Colonic mucosa (tissue), 4 donors: ENCODE data around the gene ARF5. TPM values are rescaled to one million over a fixed set of nuclear protein-coding genes. Genes with fewer than 3 reads are reported as not detected.

ENCODE experiments used
- DNase-seq: peaks from one replicate; pipeline ENCODE4 v3.0.0-alpha.2; 2020
- H3K27ac ChIP-seq: fragments of 200-600 bp; one replicate; pipeline ENCODE4 v1.8.0; 2021
- H3K27me3 ChIP-seq: fragments of 200-600 bp; one replicate; pipeline ENCODE4 v1.8.0; 2021
- H3K36me3 ChIP-seq: fragments of 200-600 bp; one replicate; pipeline ENCODE4 v1.8.0; 2021
- H3K4me1 ChIP-seq: fragments of 200-600 bp; one replicate; pipeline ENCODE4 v1.8.0; 2021; ENCODE audit warnings: mild to moderate bottlenecking
- H3K4me3 ChIP-seq: fragments of 200-600 bp; one replicate; pipeline ENCODE4 v1.8.0; 2021
- H3K9ac ChIP-seq, 2 donors: one replicate each; pipeline ENCODE4 v1.7.0; 2013; ENCODE audit warnings: control low read depth in 2 of 2, low read depth in 2 of 2, low read length in 2 of 2
- H3K9me3 ChIP-seq: fragments of 200-600 bp; one replicate; pipeline ENCODE4 v1.8.0; 2021
- intact Hi-C: fragments of 100-400 bp; cut with DNase I; formaldehyde crosslinking; loops from one replicate; pipeline ENCODE4 v1.14.1; 2022
- total RNA-seq, 2 donors: library from RNA; stranded (reverse); fragmentation: NEBNext Ultra II Directional in 1 of 2; extraction: Animal tissue kit (Norgen Biotek cat#: 25700) in 1 of 2; gene quantifications; one replicate each; pipeline ENCODE4 v1.2.1, GENCODE V29; 2021
- TF ChIP-seq, protein P1 (sequence below): fragments of 200-600 bp; IDR thresholded peaks from one replicate; pipeline ENCODE4 v1.8.0; 2022; ENCODE audit warnings: antibody characterized with exemption, mild to moderate bottlenecking
- donor health status: healthy.
- donor health status: DM: no; HTN: no; CAD: no.
- donor health status: DM: no; HTN: no; CAD: no.

ARF5 gene
- total RNA-seq, 2 donors from 2014 or later: 150 to 178 TPM

DNA sequence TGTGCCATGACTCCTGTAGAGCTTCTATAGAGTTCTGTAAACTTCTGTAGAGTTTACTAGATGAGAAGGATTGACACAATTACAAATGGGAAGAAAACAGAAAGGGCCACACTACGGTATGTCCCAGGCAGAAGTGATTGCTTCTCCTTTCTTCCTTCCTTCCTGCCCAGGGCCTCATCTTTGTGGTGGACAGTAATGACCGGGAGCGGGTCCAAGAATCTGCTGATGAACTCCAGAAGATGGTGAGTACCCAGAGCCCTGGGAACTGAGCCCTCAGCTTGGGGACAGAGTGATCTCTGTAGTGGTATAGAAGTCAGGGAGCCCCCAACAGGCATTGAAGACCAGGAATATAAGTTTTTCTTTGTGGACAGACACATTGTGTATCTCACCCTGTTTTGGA is 1.7 kb downstream of the ARF5 start:
- Histone ChIP-seq H3K9ac (no peak overlapping the region), H3K4me3 (no peak overlapping the region), H3K27ac (no peak overlapping the region), H3K36me3 (peaks cover 9% of the 10 kb centered on the region), H3K9me3 (no peaks in the 10 kb centered on the region), H3K27me3 (no peaks in the 10 kb centered on the region), H3K4me1 (peaks cover 8% of the 10 kb centered on the region)
- TF ChIP-seq, protein P1, sequence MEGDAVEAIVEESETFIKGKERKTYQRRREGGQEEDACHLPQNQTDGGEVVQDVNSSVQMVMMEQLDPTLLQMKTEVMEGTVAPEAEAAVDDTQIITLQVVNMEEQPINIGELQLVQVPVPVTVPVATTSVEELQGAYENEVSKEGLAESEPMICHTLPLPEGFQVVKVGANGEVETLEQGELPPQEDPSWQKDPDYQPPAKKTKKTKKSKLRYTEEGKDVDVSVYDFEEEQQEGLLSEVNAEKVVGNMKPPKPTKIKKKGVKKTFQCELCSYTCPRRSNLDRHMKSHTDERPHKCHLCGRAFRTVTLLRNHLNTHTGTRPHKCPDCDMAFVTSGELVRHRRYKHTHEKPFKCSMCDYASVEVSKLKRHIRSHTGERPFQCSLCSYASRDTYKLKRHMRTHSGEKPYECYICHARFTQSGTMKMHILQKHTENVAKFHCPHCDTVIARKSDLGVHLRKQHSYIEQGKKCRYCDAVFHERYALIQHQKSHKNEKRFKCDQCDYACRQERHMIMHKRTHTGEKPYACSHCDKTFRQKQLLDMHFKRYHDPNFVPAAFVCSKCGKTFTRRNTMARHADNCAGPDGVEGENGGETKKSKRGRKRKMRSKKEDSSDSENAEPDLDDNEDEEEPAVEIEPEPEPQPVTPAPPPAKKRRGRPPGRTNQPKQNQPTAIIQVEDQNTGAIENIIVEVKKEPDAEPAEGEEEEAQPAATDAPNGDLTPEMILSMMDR: no peak
- intact Hi-C loops: loop anchor here (5.0 kb wide), 1 partner anchor 62 kb away; the partner anchor contains the start of gene SND1
- DNase-seq: no peak

DNA sequence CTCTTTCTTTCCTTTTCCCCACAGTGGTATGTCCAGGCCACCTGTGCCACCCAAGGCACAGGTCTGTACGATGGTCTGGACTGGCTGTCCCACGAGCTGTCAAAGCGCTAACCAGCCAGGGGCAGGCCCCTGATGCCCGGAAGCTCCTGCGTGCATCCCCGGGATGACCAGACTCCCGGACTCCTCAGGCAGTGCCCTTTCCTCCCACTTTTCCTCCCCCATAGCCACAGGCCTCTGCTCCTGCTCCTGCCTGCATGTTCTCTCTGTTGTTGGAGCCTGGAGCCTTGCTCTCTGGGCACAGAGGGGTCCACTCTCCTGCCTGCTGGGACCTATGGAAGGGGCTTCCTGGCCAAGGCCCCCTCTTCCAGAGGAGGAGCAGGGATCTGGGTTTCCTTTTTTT is 3.0 kb downstream of the ARF5 start:
- no peak for DNase-seq
- Histone ChIP-seq H3K4me3 (no peak overlapping the region), H3K4me1 (peaks cover 8% of the 10 kb centered on the region), H3K27ac (no peak overlapping the region), H3K9me3 (no peaks in the 10 kb centered on the region), H3K36me3 (peaks cover 9% of the 10 kb centered on the region), H3K9ac (no peak overlapping the region), H3K27me3 (no peaks in the 10 kb centered on the region)
- TF ChIP-seq, protein P1: no peak
- intact Hi-C loops: loop anchor here (5.0 kb wide), 1 partner anchor 61 kb away; the partner anchor contains the start of gene SND1

DNA sequence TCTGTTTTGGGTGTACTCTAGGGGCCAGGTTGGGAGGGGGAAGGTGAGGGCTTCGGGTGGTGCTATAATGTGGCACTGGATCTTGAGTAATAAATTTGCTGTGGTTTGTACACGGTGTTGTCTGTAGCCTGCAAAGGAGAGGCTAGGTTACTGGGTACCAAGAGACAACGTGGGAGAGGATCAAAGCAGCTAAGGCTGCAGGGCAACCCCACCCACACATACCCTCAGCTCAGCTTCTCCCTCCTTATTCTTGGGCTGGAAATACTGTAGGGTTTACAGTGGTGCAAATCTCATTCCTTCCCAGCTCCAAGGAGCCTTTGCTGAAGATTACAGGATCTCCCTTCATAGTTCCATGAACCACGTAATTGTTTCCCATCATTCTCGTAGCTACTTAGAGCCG is 3.4 kb downstream of the ARF5 start:
- TF ChIP-seq, protein P1: no peak
- Histone ChIP-seq H3K27me3 (no peaks in the 10 kb centered on the region), H3K4me1 (peaks cover 8% of the 10 kb centered on the region), H3K27ac (no peak overlapping the region), H3K9me3 (no peaks in the 10 kb centered on the region), H3K36me3 (peaks cover 9% of the 10 kb centered on the region), H3K9ac (no peak overlapping the region), H3K4me3 (no peak overlapping the region)
- intact Hi-C loops: loop anchor here (5.0 kb wide), 1 partner anchor 61 kb away; the partner anchor contains the start of gene SND1
- no peak for DNase-seq

DNA sequence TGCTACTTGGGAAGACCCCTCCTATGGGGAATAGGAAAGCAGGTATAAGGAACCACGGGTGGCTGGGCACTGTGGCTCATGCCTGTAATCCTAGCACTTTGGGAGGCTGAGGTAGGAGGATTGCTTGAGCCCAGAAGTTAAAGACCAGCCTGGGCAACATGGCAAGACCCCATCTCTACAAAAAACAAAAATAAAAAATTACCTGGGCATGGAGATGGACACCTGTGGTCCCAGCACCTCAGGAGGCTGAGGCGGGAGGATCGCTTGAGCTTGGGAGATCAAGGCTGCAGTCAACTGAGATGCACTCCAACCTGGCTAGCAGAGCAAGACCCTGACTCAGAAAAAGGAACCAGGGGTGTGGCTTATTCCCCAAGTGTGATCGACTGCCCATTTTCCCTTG is 4.3 kb downstream of the ARF5 start:
- H3K27ac ChIP-seq: no peak overlapping the region
- TF ChIP-seq, protein P1: no peak
- H3K9me3 ChIP-seq: no peaks in the 10 kb centered on the region
- peaks cover 9% of the 10 kb centered on the region for H3K36me3 ChIP-seq
- peaks cover 8% of the 10 kb centered on the region for H3K4me1 ChIP-seq
- no peak overlapping the region for H3K4me3 ChIP-seq
- no peak overlapping the region for H3K9ac ChIP-seq
- intact Hi-C loops: loop anchor here (5.0 kb wide), 1 partner anchor 60 kb away; the partner anchor contains the start of gene SND1
- H3K27me3 ChIP-seq: no peaks in the 10 kb centered on the region
- no peak for DNase-seq

DNA sequence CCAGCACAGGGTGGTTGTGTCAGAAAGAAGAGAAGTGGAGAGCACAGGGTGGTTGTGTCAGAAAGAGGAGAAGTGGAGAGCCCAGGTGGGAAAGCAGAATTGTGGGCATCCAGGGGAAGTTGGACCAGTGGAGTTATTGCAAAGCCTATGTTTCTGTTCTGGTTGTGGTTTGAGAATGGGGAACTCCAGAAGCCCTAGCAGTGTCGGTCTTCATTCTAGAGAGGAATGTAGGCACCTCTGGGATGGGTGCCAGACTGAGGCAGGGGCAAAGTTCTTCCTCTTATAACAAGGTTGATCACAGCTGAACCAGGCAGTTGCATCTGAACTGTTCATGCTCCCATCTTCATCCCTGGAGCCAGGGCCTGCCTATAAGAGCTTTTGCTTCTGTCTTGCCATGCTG is 6.3 kb downstream of the ARF5 start:
- DNase-seq: peak; percentile 31
- Histone ChIP-seq H3K9ac (no peak overlapping the region), H3K9me3 (no peaks in the 10 kb centered on the region), H3K4me3 (no peak overlapping the region), H3K4me1 (peaks cover 3% of the 10 kb centered on the region), H3K27me3 (no peaks in the 10 kb centered on the region), H3K36me3 (peaks cover 9% of the 10 kb centered on the region), H3K27ac (no peak overlapping the region)
- TF ChIP-seq, protein P1: no peak
- intact Hi-C loops: loop anchor here (5.0 kb wide), 1 partner anchor 58 kb away; the partner anchor contains the start of gene SND1
